Ovary (tissue), 3 donors: Measurements from ENCODE around the gene POMC.

Experiments used
- CTCF ChIP-seq, 3 donors: fragments of 450-650 bp in 2 of 3; fragments of 200-600 bp in 1 of 3; IDR thresholded peaks; one replicate each; pipeline versions ENCODE4 v1.5.1 to v1.8.0; 2016 to 2022; ENCODE audit warnings: antibody characterized with exemption in 3 of 3, mild to moderate bottlenecking in 1 of 3
- EP300 ChIP-seq: sonication (generic); formaldehyde crosslinking; IDR thresholded peaks from one replicate; pipeline ENCODE4 v1.6.1; 2017; ENCODE audit warnings: antibody characterized with exemption
- POLR2A ChIP-seq: fragments of 450-650 bp; IDR thresholded peaks from one replicate; pipeline ENCODE4 v1.6.1; 2017; ENCODE audit warnings: antibody characterized with exemption, mild to moderate bottlenecking, moderate library complexity
- donor health status: DM: no; HTN: no; CAD: no.

DNA sequence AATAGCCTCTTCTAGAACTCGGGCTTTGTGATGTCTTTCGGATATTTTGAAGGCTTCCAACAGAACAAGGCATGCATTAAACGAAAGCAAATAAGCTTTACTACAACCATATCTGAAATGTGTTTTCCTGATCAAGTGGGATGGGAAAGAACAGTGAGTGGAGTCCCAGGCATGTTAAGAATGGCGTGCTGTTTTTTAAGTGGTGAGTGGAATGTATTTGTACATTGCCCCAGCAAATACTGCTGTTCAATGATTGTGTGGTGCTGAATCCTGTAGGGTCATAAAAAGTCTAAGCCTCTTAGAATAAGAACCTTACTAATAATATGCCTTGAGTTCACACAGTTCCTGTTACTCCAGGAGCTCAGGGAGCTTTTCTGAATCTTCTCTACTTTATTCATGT is 52.5 kb downstream of the POMC start:
- TF ChIP-seq CTCF (IDR thresholded peaks at IDR 0.05) (no peak), POLR2A (no peak), EP300 (no peak)
